HG02852 (cell line): ENCODE results near the gene MRFAP1.
"Not testable (repeated sequence)": the region's sequence is repeated elsewhere in the genome, so short reads cannot be mapped to it uniquely, and the experiment has no call there.

Experiments used
- ATAC-seq: cut with Tn5 transposase; IDR thresholded peaks from one replicate; pipeline ENCODE4 v1.9.1; 2021; ENCODE audit warnings: mild to moderate bottlenecking, moderate library complexity; ENCODE audit not compliant: unreplicated experiment

MRFAP1 gene

GRCh38 chr4:6610856-6611430, 29.5 kb upstream of the MRFAP1 start:
- no peak for ATAC-seq

GRCh38 chr4:6612961-6613675, 27.4 kb upstream of the MRFAP1 start:
- ATAC-seq: no peak

GRCh38 chr4:6613676-6614651, 26.5 kb upstream of the MRFAP1 start:
- no peak for ATAC-seq

- ATAC-seq: no peak
These were observed 25.7 kb upstream of the MRFAP1 start for GRCh38 chr4:6614701-6615230.

DNA sequence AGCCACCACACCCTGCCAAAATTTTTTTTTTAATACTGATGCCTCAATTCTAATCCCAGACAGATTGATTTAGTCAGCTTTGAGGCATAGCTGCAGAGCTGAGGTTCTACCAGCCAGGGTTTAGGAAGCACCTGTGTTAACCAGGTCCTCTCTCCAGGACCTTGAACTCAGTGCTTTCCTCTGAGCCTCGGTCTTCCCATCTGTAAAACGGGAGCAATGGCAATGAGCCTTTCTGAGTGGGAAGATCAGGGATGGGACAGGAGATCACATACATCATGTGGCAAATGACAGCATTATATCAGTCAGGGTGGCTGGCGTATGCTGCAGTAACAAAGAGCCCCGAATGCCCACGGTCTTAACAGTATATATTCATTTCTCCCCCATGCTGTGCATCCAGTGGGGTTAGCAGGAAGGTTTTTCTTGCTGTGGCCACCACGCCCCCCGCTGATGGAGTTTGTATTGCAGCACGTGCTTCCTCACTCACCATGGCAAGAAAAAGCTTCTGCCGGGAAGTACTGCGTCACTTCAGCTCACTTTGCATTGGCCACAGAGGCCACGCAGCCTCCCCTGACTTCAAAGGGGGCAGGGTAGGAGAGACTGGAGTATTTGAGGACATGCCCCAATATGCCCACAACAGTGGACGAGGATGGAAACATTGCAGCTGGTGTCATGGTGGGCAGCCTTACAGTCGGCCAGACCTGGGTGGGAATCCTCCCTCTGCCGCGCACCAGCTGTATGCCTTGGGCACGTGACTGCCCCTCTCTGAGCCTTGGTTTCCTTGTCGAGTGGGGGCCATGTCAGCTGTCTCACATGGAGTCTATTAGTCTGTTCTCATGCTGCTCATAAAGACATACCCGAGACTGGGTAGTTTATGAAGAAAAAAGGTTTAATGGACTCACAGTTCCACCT, 24.1 kb upstream of the MRFAP1 start:
- no peak for ATAC-seq

DNA sequence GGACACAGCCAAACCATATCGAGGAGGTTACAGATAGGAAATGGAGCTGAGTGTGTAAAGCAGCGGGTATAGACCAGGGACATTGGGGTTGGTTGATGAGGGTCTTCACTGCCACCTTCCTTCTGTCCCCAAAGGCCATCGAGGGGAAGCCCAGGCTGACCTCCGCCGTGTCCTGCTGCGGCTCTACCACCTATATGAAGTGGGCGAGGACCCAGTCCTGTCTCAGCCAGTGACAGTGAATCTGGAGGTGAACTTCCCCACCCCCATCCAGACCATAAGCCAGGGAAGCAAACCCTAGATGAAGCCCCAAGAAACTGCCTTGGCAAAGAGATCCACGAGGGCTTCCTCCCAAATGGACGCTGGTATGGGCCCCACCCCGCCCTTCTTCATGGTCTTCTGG, 23.2 kb upstream of the MRFAP1 start:
- ATAC-seq: no peak

GRCh38 chr4:6618386-6619115, 21.9 kb upstream of the MRFAP1 start:
- ATAC-seq: no peak

GRCh38 chr4:6619116-6619465, 21.4 kb upstream of the MRFAP1 start:
- ATAC-seq: no peak

DNA sequence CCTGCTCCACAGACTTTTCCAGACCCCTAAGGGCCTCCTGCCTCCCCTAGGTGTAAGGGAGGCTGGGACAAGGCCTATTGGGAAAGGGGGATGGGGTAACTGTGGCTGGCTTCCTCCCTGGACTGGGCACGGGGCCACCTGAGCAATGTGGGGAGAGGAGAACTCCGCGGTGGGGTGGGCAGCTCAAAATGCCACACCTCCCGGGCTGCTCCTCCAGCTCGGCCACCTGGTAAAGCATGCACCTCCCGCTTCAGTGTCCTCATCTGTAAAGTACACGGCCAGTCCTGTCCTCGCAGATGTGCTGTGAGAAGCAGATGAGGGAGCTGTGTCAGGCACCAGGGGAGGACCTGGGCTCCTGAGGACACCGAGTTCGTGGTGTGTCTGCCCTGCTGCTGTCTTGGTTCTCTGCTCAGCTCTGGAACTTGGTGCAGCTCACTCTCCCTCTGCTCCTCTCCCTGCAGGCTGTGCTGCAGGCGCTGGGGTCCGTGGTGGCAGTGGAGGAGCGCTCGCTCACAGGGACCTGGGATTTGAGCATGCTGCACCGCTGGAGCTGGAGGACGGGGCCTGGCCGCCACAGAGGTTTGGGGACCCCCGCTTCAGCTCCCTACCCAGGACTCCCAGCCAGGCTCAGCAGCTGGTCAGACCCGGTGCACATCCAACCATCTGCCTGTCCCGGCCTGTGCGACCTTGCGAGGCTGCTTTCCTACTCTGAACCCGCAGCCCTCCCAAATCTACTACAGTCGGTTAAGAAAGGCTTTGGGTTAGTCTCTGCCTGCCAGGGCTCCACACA, 20.8 kb upstream of the MRFAP1 start:
- no peak for ATAC-seq

DNA sequence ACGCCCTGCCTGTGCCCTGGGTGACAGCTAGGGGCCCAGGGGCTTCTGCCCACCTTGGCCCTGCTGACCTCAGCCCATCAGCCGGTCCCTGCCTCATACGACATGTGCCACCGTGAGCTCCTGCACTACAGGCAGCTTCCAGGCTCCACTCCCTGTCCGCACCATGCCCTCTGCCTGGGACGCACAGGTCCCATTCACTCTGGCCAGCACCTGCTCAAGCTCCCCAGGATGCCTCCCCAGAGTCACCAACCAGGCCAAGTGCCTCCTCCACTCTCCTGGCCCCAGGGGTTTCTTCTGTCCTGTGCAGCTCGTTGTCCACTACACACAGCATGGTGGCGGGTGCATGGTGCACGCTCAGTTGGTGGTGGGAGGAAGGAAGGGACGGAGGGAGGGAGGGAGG, 20.2 kb upstream of the MRFAP1 start:
- ATAC-seq: no peak

DNA sequence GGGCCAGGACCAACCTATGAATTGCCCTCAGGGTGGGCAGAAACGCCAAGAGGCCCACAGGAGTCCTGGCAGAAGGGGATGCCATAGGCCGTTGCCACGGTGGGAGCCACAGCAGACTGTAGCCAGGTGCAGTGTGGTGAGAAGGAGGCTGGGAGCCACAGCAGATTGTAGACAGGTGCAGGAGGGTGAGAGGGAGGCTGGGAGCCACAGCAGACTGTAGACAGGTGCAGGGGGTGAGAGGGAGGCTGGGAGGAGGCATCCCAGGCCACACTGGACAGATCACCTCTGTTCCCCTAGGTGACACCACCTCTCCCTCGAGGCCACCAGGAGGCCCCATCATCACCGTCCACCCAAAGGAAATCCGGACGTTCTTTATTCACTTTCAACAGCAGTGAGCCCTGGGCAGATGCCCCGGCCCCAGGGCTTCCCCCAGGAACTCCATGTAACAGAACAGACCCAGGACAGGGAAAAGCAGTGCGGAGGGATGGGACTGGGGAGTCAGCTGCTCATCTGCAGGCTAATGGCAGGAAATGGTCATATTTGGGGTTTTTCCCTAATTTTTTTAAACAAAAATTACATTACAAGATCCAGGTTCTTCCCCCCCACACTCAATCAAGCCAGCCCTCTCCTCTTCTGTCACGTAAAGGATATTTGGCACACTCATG, 19.5 kb upstream of the MRFAP1 start:
- no peak for ATAC-seq

- no peak for ATAC-seq
These were observed 18.9 kb upstream of the MRFAP1 start for GRCh38 chr4:6621556-6621927.

DNA sequence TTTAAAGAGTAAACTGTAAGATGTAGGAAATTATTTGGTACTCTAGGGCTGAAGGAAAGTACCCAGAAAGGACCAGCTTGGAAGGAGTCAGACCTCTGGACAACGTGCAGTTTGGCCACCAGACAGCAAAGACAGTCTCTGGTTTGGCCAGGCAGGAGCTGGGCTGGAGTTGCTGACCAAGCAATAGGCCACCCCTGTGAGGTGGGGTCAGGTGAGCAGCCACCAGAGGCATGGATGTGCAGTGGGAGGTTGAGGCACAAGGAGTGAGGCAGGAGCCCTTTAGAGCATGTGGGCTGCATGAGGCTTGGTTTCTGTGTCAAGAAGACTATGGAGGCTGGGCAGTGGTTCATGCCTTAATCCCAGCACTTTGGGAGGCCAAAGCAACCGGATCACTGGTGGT, 17.7 kb upstream of the MRFAP1 start:
- no peak for ATAC-seq

DNA sequence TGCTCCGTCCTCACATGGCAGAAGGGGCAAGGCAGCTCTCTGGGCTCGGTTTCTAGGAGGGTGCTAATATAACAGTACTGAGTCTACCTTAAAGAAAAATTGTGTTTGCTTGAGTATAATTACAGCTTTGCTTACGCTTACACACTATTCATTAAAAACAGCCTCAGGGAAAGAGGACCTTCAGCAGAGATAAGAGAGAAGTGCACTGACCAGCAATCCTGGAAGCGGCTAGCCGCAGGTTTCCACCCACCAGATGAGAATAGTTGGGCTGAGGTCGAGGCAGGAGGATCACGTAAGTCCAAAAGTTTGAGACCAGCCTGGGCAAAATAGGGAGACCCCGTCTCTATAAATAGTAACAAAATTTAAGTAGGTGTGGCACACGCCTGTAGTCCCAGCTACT, 15.2 kb upstream of the MRFAP1 start:
- no peak for ATAC-seq

- ATAC-seq: no peak
These were observed 14.4 kb upstream of the MRFAP1 start for GRCh38 chr4:6626066-6626465.

GRCh38 chr4:6627832-6628231, 12.7 kb upstream of the MRFAP1 start:
- ATAC-seq: no peak

- not testable (repeated sequence) for ATAC-seq
These were observed 12.0 kb upstream of the MRFAP1 start for GRCh38 chr4:6628484-6628883.

GRCh38 chr4:6632125-6632524, 8.4 kb upstream of the MRFAP1 start:
- ATAC-seq: no peak
